ENCODE measurements around the gene TCF25.

The TCF25 gene

DNA sequence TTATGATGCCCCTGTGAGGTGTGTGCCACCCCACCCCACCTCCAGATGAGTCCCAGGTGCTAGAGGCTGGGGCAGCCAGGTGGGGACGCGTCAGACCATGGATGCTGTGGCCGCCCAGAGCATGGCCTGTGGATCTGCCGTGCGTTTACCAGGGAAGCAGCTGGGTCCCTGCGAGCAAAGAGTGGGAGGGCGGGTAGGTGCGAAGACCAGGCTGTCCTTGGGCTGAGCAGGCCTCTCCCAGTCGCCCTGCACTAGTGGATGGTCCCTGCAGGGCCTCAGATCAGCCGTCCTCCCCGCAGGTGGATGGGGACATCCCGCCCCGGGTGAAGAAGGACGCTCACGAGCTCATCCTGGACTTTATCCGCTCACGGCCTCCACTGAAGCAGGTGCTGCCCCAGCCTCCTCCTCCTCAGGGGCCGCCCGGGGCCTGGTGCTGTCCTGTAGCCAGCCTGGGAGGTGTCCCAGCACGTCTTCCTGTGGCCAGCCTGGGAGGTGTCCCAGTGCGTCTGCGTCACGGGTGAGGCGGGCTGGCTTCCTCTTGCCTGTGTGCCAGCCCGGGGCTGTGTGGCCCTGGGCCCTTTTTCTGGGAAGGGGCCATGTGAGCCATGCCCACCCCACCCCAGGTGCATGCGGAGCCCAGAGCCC is 18.0 kb upstream of the TCF25 start:
- no peak for DNase-seq (ENCODE audit: low read depth, low spot score)
- H3K9me3 ChIP-seq (ENCODE audit: low read depth, low read length), result no peaks in the 10 kb centered on the region

DNA sequence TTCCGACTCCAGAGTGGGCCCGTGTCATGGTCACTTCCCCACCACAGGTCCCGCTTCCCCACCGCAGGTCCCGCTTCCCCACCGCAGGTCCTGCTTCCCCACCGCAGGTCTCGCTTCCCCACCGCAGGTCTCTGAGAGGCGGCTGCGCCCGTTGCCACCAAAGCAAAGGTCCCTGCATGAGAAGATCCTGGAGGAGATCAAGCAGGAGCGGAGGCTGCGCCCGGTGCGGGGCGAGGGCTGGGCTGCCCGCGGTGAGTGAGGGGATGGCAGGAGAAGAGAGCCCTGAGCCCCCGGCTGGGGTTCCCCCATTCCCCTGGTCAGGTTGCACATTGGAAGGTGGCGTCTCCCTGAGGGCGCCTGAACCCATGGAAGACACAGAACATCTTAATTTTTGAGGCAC is 17.4 kb upstream of the TCF25 start:
- Histone ChIP-seq H3K27ac (no peak overlapping the region), H3K9me3 (ENCODE audit: low read depth, low read length) (no peaks in the 10 kb centered on the region), H3K4me3 (no peak overlapping the region), H3K9ac (ENCODE audit: insufficient read length) (no peak overlapping the region), H3K36me3 (ENCODE audit: insufficient read depth, low read length) (no peaks in the 10 kb centered on the region)
- no peak for TF ChIP-seq FOXP2 (optimal IDR thresholded peaks at IDR 0.05; ENCODE audit: control extremely low read depth, extremely low read length, insufficient read depth)
- no peak for TF ChIP-seq EZH2 (IDR thresholded peaks at IDR 0.05)
- TF ChIP-seq POLR2AphosphoS5 (IDR thresholded peaks at IDR 0.05; ENCODE audit: borderline replicate concordance, low read depth, low read length), result no peak
- no peak for DNase-seq (ENCODE audit: low read depth, low spot score)

More for the DNA sequence above, 18.0 kb upstream of the TCF25 start:
- Histone ChIP-seq H3K9ac (ENCODE audit: insufficient read length) (no peak overlapping the region), H3K27ac (no peak overlapping the region), H3K4me3 (no peak overlapping the region), H3K36me3 (ENCODE audit: insufficient read depth, low read length) (no peaks in the 10 kb centered on the region)
- TF ChIP-seq POLR2AphosphoS5 (IDR thresholded peaks at IDR 0.05; ENCODE audit: borderline replicate concordance, low read depth, low read length) (no peak), EZH2 (IDR thresholded peaks at IDR 0.05) (no peak), FOXP2 (optimal IDR thresholded peaks at IDR 0.05; ENCODE audit: control extremely low read depth, extremely low read length, insufficient read depth) (no peak)

DNA sequence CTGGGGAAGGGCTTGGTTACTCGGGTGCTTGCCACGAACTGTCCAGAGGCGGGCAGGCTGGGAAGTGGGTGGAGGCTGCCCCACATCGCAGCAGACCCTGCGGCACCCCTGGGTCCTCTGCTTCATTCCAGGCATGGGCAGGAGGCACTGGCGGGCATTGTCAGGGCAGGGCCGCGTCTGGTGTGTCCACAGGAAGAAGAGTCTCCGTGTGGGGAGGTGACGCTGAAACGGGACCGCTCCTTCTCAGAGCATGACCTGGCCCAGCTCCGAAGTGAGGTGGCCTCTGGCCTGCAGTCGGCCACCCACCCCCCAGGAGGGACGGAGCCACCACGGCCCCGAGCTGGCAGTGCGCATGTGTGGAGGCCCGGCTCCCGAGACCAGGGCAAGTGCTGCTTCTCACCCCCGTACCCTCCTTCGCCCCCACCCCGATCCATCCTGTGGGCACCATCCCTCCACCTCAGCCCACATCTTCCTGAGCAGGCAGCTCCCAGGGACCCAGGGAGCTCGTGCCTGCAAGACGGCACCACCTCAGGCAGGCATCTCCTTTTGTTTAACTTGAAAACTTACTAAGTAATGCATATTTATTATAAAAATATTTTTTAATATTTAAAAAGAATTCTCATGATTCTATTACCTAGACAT is 14.3 kb upstream of the TCF25 start:
- TF ChIP-seq EZH2 (IDR thresholded peaks at IDR 0.05) (no peak), FOXP2 (optimal IDR thresholded peaks at IDR 0.05; ENCODE audit: control extremely low read depth, extremely low read length, insufficient read depth) (no peak), POLR2AphosphoS5 (IDR thresholded peaks at IDR 0.05; ENCODE audit: borderline replicate concordance, low read depth, low read length) (no peak)
- H3K9ac ChIP-seq (ENCODE audit: insufficient read length), result no peak overlapping the region

DNA sequence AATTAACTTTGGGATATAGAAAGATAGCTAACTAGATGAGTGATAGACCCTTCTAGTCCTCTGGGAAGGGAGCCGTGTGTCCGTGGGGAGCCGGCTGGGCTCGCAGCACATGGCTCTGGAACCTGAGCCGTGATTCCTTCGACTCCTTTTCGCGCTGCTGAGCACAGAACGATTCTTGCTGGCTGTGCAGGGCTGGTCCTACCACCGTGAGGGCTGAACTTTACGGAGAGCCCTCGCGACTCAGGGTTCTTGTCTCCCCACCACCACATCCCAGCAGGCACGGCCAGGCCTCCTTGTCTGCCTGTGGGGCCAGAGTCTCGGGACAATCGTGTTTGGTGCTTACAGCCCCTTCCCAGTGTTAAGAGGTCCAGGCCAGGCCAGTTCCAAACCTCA is 13.8 kb upstream of the TCF25 start:
- H3K4me3 ChIP-seq, result no peak overlapping the region
- H3K27ac ChIP-seq, result no peak overlapping the region
- no peaks in the 10 kb centered on the region for H3K36me3 ChIP-seq (ENCODE audit: insufficient read depth, low read length)
- H3K9ac ChIP-seq (ENCODE audit: insufficient read length), result no peak overlapping the region
- TF ChIP-seq EZH2 (IDR thresholded peaks at IDR 0.05) (no peak), POLR2AphosphoS5 (IDR thresholded peaks at IDR 0.05; ENCODE audit: borderline replicate concordance, low read depth, low read length) (no peak), FOXP2 (optimal IDR thresholded peaks at IDR 0.05; ENCODE audit: control extremely low read depth, extremely low read length, insufficient read depth) (no peak)
- no peak for DNase-seq (ENCODE audit: low read depth, low spot score)
- no peaks in the 10 kb centered on the region for H3K9me3 ChIP-seq (ENCODE audit: low read depth, low read length)

More for the DNA sequence above, 14.3 kb upstream of the TCF25 start:
- no peaks in the 10 kb centered on the region for H3K36me3 ChIP-seq (ENCODE audit: insufficient read depth, low read length)
- no peak overlapping the region for H3K4me3 ChIP-seq
- DNase-seq (ENCODE audit: low read depth, low spot score), result no peak
- no peaks in the 10 kb centered on the region for H3K9me3 ChIP-seq (ENCODE audit: low read depth, low read length)
- no peak overlapping the region for H3K27ac ChIP-seq

DNA sequence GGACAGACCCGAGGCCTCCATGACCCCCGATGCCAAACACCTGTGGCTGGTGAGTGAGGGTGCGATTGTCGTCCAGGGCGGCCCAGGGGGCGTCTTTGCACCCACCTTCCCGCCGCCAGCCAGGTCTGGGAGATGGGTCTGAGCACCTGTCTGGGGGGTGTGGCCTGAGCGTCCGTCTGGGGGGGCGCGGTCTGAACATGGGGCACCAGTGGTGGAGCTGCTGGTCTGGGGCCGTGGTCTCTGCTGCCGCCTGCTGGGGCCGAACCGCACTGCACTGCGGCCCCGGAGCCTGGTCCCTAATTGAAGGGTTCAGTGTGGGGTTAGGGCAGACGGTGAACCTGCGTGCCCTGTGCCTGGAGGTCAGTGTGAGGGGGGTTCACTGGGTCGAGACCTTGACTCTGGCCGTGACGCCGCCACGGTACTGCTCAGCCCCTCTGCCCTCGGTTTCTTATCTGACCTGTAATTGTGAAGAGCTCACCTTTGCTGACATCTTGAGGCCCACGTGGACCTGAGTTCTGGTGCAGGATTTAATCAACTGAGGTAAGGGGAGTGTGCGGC is 12.6 kb upstream of the TCF25 start:
- Histone ChIP-seq H3K4me3 (no peak overlapping the region), H3K27ac (no peak overlapping the region), H3K9ac (ENCODE audit: insufficient read length) (no peak overlapping the region), H3K36me3 (ENCODE audit: insufficient read depth, low read length) (no peaks in the 10 kb centered on the region), H3K9me3 (ENCODE audit: low read depth, low read length) (no peaks in the 10 kb centered on the region)
- no peak for TF ChIP-seq POLR2AphosphoS5 (IDR thresholded peaks at IDR 0.05; ENCODE audit: borderline replicate concordance, low read depth, low read length)
- no peak for TF ChIP-seq FOXP2 (optimal IDR thresholded peaks at IDR 0.05; ENCODE audit: control extremely low read depth, extremely low read length, insufficient read depth)
- TF ChIP-seq EZH2 (IDR thresholded peaks at IDR 0.05), result no peak
- DNase-seq (ENCODE audit: low read depth, low spot score), result no peak

DNA sequence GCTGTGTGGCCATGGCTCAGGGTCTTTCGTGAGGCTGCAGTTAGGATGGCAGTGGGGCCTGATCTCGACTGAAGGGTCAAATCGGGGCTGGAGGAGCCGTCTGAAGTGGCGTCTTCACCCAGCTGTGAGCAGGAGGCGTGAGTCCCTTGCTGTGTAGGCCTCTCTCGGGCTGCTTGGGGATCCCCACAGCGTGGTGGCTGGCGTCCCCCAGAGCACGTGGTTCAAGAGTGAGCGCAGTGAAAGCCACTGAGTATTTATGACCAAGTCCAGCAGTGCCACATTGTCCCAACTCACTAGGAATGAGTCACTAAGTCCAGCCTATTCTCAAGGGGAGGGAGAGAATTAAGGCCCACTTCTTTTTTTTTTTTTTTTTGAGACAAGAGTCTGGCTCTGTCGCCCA is 11.7 kb upstream of the TCF25 start:
- Histone ChIP-seq H3K36me3 (ENCODE audit: insufficient read depth, low read length) (no peaks in the 10 kb centered on the region), H3K9ac (ENCODE audit: insufficient read length) (no peak overlapping the region), H3K27ac (no peak overlapping the region), H3K4me3 (no peak overlapping the region), H3K9me3 (ENCODE audit: low read depth, low read length) (no peaks in the 10 kb centered on the region)
- DNase-seq (ENCODE audit: low read depth, low spot score), result no peak
- TF ChIP-seq FOXP2 (optimal IDR thresholded peaks at IDR 0.05; ENCODE audit: control extremely low read depth, extremely low read length, insufficient read depth), result no peak

DNA sequence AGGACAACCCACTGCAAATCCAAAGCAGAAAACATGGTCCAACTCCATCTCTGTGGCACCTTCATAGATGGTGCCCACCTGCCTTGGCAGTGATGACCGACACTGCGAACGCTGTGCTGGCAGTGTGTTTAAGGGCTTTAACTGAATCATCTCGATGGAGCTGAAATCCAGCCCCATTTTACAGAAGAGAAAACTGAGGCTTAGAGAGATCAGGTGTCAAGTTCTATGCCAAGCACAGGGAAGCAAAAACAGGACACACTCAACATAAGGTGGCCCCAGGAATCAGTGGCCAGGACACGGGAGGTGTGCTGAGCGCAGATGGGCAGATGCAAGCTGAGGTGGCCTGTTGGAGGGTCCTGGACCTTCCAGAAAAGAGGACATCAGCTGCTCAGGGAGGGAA is 10.7 kb upstream of the TCF25 start:
- no peak overlapping the region for H3K27ac ChIP-seq
- H3K9ac ChIP-seq (ENCODE audit: insufficient read length), result no peak overlapping the region
- H3K36me3 ChIP-seq (ENCODE audit: insufficient read depth, low read length), result no peaks in the 10 kb centered on the region
- no peak for DNase-seq (ENCODE audit: low read depth, low spot score)
- H3K9me3 ChIP-seq (ENCODE audit: low read depth, low read length), result no peaks in the 10 kb centered on the region
- no peak overlapping the region for H3K4me3 ChIP-seq
- TF ChIP-seq POLR2AphosphoS5 (IDR thresholded peaks at IDR 0.05; ENCODE audit: borderline replicate concordance, low read depth, low read length) (no peak), FOXP2 (optimal IDR thresholded peaks at IDR 0.05; ENCODE audit: control extremely low read depth, extremely low read length, insufficient read depth) (no peak), EZH2 (IDR thresholded peaks at IDR 0.05) (no peak)

DNA sequence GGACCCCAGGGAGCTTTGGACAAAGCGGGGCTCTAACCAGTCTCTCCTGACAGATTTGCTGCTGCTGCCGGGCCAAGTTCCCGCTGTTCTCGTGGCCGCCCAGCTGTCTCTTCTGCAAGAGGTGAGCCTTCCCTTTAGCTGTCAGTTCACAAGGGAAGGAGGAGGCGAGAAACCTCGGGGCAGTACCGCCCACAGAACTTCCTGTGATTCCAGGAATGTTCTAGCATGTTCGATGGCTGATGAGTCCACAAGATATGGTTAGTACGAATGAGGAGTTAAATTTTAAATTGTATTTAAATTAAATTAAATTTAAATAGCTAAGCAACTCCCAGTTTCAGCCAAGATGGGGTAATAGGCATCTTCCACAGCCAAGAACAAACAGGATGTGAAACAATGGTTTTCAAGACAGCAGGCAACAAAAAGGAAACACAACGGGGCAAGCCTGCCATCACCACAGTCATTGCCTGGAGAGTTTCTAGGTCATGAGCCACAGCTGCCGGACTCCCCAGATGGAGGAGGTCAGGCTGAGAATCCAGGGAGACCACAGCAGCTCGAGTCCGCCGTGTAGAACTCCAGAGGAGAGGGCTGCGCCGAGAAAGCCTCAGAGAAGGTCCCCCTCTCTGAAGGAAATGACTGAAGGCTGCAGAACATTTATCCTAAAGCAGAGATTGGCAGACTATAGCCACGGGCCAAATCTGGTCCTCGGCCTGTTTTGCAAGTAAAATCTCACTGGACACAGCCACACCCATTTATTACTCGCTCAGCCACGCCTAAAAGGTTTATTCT is 9.5 kb upstream of the TCF25 start:
- Histone ChIP-seq H3K36me3 (ENCODE audit: insufficient read depth, low read length) (no peaks in the 10 kb centered on the region), H3K27ac (no peak overlapping the region), H3K9me3 (ENCODE audit: low read depth, low read length) (no peaks in the 10 kb centered on the region), H3K4me3 (no peak overlapping the region), H3K9ac (ENCODE audit: insufficient read length) (no peak overlapping the region)
- DNase-seq (ENCODE audit: low read depth, low spot score), result no peak
- TF ChIP-seq FOXP2 (optimal IDR thresholded peaks at IDR 0.05; ENCODE audit: control extremely low read depth, extremely low read length, insufficient read depth) (no peak), EZH2 (IDR thresholded peaks at IDR 0.05) (no peak), POLR2AphosphoS5 (IDR thresholded peaks at IDR 0.05; ENCODE audit: borderline replicate concordance, low read depth, low read length) (no peak)

Data from SK-N-MC (cell line).